GM12878 (cell line): Measurements from ENCODE around the gene DHCR24.

ENCODE experiments used
- RFX5 ChIP-seq: IDR thresholded peaks from 2 replicates; pipeline ENCODE4 v1.6.1; 2011; ENCODE audit warnings: low read depth, low read length, improper control_type of control experiment
- TF ChIP-seq, protein P1 (sequence below), 3 experiments: IDR thresholded peaks in 2 of 3; conservative IDR thresholded peaks in 1 of 3; 2 replicates each; pipeline ENCODE4 v1.5.1; 2011; ENCODE audit warnings: low read depth in 3 of 3, low read length in 3 of 3, mild to moderate bottlenecking in 3 of 3, control low read depth in 2 of 3, moderate library complexity in 2 of 3, inconsistent platforms in 1 of 3, mixed read lengths in 1 of 3; ENCODE audit not compliant: control insufficient read depth in 2 of 3, insufficient read depth in 1 of 3; ENCODE audit errors: extremely low read depth in 1 of 3

DNA sequence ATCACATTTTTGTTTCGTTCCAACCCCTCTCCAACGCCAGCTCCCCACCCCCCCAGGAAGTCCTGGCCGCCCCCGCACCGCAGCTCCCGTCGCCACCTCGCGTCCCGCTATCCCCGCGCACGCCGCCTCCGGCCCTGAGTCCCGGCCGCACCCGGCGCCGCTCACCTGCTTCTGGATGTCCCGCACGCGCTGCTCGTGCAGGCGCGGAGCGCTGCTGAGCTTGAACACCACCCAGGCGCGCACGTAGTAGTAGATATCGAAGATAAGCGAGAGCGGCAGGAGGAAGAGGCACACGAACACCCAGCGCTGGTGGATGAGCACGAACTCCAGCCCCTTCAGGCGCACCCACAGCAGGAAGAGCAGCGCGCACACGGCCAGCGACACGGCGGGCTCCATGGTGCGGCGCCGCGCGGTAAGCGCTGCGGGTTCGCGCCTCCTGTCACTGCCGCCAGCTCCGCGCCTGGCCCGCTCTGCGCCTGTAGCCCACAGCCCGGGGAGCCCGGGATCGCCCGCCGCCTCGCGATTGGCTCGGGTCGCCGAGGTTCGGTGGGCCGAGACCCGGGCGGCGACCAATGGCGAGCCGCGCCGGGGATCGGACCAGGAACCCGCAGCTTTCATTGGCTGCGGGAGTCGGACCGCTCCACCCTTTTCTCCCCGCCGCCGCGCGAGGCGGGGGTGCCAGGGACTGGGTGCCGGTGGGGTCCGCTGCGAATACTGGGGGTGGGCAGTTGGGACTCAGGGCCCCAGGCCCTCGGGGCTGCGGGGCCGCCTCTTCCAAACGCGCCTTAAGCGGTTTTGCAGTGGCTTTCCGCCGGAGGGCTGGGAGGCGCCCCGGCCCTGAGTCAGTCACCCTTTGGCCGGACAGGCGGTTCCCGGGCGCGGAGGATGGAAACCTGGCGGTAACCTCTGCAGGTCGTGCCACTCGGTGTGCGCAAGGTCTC, at the start of gene DHCR24:
- TF ChIP-seq, protein P1, sequence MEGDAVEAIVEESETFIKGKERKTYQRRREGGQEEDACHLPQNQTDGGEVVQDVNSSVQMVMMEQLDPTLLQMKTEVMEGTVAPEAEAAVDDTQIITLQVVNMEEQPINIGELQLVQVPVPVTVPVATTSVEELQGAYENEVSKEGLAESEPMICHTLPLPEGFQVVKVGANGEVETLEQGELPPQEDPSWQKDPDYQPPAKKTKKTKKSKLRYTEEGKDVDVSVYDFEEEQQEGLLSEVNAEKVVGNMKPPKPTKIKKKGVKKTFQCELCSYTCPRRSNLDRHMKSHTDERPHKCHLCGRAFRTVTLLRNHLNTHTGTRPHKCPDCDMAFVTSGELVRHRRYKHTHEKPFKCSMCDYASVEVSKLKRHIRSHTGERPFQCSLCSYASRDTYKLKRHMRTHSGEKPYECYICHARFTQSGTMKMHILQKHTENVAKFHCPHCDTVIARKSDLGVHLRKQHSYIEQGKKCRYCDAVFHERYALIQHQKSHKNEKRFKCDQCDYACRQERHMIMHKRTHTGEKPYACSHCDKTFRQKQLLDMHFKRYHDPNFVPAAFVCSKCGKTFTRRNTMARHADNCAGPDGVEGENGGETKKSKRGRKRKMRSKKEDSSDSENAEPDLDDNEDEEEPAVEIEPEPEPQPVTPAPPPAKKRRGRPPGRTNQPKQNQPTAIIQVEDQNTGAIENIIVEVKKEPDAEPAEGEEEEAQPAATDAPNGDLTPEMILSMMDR (IDR thresholded peaks at IDR 0.05 in 2 of 3, conservative IDR thresholded peaks at IDR 0.05 in 1 of 3; ENCODE audit: control insufficient read depth in 2 of 3, extremely low read depth in 1 of 3, insufficient read depth in 1 of 3, low read depth in 3 of 3, low read length in 3 of 3): no peak
- peak; percentile 72; the same call in 1 of the 2 replicates for TF ChIP-seq RFX5
